Spleen (tissue), 7 donors: Measurements from ENCODE around the gene TAS2R60.
"Not testable (repeated sequence)": the region's sequence is repeated elsewhere in the genome, so short reads cannot be mapped to it uniquely, and the experiment has no call there.

Experiments
- POLR2A ChIP-seq, 3 donors: fragments of 450-650 bp; IDR thresholded peaks; one replicate each; pipeline ENCODE4 v1.5.1; 2017; ENCODE audit warnings: antibody characterized with exemption in 3 of 3, mild to moderate bottlenecking in 1 of 3
- POLR2AphosphoS5 ChIP-seq, 3 donors: sonication (generic); formaldehyde crosslinking; IDR thresholded peaks; one replicate each; pipeline ENCODE4 v1.5.1; 2017; ENCODE audit warnings: antibody characterized with exemption in 3 of 3
- TF ChIP-seq, protein P1 (sequence below), 11 experiments: fragments of 200-600 bp in 7 of 11; fragments of 450-650 bp in 4 of 11; sonication (generic) in 4 of 11; IDR thresholded peaks in 8 of 11; conservative IDR thresholded peaks in 3 of 11; 1 replicate in 7 of 11; 2 replicates in 4 of 11; pipeline versions ENCODE4 v1.4.0 to v1.8.0; 2016 to 2021; ENCODE audit warnings: antibody characterized with exemption in 11 of 11, inconsistent platforms in 4 of 11, mild to moderate bottlenecking in 1 of 11
- donor health status: DM: no; HTN: no; CAD: no; lungs with moderate emphysema.
- donor health status: DM: no; HTN: no; CAD: no.
- donor health status: DM: no; HTN: no; CAD: no.

DNA sequence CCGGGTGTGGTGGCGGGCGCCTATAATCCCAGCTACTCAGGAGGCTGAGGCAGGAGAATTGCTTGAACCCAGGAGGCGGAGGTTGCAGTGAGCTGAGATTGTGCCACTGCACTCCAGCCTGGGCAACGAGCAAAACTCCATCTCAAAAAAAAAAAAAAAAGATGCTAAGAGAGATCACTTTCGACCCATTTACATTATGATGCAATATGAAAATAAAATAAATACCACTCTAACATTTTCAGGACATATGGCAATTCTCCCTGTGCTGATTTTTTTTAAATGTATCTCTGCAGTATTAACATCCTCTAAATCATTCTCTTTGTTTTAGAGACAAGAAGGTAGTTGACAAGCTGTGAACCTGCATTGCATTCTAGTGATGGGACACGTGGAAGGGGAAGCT lies 28.0 kb upstream of the TAS2R60 start:
- TF ChIP-seq, protein P1, sequence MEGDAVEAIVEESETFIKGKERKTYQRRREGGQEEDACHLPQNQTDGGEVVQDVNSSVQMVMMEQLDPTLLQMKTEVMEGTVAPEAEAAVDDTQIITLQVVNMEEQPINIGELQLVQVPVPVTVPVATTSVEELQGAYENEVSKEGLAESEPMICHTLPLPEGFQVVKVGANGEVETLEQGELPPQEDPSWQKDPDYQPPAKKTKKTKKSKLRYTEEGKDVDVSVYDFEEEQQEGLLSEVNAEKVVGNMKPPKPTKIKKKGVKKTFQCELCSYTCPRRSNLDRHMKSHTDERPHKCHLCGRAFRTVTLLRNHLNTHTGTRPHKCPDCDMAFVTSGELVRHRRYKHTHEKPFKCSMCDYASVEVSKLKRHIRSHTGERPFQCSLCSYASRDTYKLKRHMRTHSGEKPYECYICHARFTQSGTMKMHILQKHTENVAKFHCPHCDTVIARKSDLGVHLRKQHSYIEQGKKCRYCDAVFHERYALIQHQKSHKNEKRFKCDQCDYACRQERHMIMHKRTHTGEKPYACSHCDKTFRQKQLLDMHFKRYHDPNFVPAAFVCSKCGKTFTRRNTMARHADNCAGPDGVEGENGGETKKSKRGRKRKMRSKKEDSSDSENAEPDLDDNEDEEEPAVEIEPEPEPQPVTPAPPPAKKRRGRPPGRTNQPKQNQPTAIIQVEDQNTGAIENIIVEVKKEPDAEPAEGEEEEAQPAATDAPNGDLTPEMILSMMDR (IDR thresholded peaks at IDR 0.05 in 8 of 11, conservative IDR thresholded peaks at IDR 0.05 in 3 of 11) = not testable (repeated sequence)
- not testable (repeated sequence) for TF ChIP-seq POLR2AphosphoS5, POLR2A (IDR thresholded peaks at IDR 0.05)
